ENCODE data around the gene VIPR2.

- TF ChIP-seq POLR2AphosphoS5 (IDR thresholded peaks at IDR 0.05) (no peak), CTCF (IDR thresholded peaks at IDR 0.05) (no peak), EP300 (IDR thresholded peaks at IDR 0.05) (no peak), POLR2A (IDR thresholded peaks at IDR 0.05; ENCODE audit: low read depth) (no peak)
Observed at GRCh38 chr7:159188011-159188410, 43.3 kb upstream of the VIPR2 start.
